PFSK-1 (cell line): ENCODE measurements around the gene SLC35D3.

ENCODE experiments used
- FOXP2 ChIP-seq: optimal IDR thresholded peaks from 2 replicates; pipeline ENCODE3; 2011; ENCODE audit warnings: borderline replicate concordance, control low read depth, inconsistent platforms; ENCODE audit not compliant: insufficient read depth; ENCODE audit errors: extremely low read length, extremely low read depth
- POLR2AphosphoS5 ChIP-seq: IDR thresholded peaks from 2 replicates; pipeline ENCODE4 v1.6.1; 2012; ENCODE audit warnings: low read depth, mild to moderate bottlenecking, control low read depth, low read length, moderate library complexity
- SIN3A ChIP-seq: IDR thresholded peaks from 2 replicates; pipeline ENCODE4 v1.6.1; 2012; ENCODE audit warnings: mild to moderate bottlenecking, low read length, moderate library complexity, borderline replicate concordance; ENCODE audit not compliant: insufficient read depth
- TAF1 ChIP-seq: IDR thresholded peaks from 2 replicates; pipeline ENCODE4 v1.6.1; 2012; ENCODE audit warnings: low read length, control low read depth, borderline replicate concordance; ENCODE audit not compliant: insufficient read depth
- TF ChIP-seq, protein P1 (sequence below), 2 experiments: IDR thresholded peaks; 2 replicates each; pipeline versions ENCODE4 v1.6.1 to v1.8.0; 2011 to 2012; ENCODE audit warnings: low read depth in 2 of 2, low read length in 2 of 2, control low read depth in 1 of 2, inconsistent platforms in 1 of 2, mild to moderate bottlenecking in 1 of 2, moderate library complexity in 1 of 2; ENCODE audit not compliant: insufficient read depth in 1 of 2

Gene SLC35D3

DNA sequence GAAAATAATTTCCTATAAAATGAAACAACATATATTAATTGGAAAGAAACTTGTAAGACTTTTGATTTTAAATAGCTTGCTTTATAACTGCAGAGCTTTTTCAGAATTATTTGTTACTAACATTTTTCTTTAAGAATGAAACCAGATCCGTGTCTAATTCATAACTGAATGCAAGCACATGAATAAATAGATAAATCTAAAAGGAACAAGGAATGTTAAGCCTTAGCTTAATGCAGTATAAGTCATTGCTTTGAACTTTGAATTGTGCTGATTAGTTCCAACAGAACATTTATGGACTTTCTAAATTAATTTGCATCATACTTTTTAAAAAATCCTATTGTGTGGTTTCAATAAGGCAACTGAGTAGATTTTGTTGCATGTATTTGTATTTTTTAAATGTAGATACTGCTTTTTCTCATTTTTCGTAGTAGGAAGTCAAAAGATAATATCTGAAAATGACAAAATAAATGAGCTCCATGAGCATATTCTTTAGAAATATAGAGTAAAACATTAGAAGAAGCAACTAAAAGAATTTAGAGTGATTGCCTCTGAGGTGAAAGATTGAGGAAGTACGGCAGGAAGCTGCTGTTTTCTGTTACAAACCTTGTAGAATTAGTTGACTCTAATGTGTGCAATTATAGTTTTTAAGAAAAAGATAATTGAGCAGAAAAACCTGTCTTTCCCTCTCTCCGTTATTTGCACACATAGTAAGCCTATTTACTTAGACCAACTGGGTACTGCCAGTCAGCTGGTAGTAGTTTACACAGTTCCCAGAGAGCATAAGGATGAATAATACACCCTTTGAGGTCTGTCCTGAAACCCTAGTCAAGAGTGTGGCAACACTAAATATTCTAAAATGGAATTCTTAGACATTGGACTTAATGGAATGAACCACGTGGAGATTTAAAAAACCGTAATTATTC is 32.6 kb upstream of the SLC35D3 start:
- TF ChIP-seq POLR2AphosphoS5, result no peak
- no peak for TF ChIP-seq SIN3A
- TF ChIP-seq FOXP2, result no peak
- TF ChIP-seq, protein P1, sequence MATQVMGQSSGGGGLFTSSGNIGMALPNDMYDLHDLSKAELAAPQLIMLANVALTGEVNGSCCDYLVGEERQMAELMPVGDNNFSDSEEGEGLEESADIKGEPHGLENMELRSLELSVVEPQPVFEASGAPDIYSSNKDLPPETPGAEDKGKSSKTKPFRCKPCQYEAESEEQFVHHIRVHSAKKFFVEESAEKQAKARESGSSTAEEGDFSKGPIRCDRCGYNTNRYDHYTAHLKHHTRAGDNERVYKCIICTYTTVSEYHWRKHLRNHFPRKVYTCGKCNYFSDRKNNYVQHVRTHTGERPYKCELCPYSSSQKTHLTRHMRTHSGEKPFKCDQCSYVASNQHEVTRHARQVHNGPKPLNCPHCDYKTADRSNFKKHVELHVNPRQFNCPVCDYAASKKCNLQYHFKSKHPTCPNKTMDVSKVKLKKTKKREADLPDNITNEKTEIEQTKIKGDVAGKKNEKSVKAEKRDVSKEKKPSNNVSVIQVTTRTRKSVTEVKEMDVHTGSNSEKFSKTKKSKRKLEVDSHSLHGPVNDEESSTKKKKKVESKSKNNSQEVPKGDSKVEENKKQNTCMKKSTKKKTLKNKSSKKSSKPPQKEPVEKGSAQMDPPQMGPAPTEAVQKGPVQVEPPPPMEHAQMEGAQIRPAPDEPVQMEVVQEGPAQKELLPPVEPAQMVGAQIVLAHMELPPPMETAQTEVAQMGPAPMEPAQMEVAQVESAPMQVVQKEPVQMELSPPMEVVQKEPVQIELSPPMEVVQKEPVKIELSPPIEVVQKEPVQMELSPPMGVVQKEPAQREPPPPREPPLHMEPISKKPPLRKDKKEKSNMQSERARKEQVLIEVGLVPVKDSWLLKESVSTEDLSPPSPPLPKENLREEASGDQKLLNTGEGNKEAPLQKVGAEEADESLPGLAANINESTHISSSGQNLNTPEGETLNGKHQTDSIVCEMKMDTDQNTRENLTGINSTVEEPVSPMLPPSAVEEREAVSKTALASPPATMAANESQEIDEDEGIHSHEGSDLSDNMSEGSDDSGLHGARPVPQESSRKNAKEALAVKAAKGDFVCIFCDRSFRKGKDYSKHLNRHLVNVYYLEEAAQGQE (IDR thresholded peaks at IDR 0.05; ENCODE audit: insufficient read depth in 1 of 2, low read depth in 2 of 2, low read length in 2 of 2), result no peak
- TF ChIP-seq TAF1, result no peak

DNA sequence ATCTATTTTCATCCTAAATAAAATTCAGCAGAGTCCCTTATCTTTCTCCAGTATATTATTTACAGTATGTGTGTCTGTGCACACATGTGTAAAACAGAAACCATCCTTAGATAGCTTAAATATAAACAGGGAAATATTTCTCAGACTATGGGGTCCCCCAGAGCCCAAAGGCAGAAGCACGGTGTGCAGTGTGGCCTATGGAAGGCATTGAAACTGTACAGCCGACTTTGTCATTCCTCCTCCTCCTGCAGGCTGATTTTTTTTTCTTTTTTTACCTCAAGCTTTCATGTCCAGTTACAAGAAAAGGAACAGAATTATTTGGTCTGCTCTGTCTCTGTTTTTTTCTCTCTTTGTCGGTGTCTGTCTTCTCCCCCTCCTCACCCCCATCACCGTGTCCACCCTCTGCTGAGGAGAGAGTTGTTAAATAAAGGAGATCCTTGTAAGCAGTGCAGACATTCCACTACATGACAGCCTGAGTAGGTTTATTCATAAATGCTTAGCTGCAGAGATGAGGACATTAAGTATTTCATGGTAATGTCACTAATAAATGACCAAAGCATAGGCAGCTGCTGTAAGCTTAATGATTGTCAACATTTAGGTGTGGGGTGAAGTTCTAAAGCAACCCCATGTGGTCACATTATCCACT is 31.8 kb upstream of the SLC35D3 start:
- TF ChIP-seq SIN3A (no peak), FOXP2 (no peak), POLR2AphosphoS5 (no peak), TAF1 (no peak)
- TF ChIP-seq, protein P1 (IDR thresholded peaks at IDR 0.05; ENCODE audit: insufficient read depth in 1 of 2, low read depth in 2 of 2, low read length in 2 of 2), result no peak

DNA sequence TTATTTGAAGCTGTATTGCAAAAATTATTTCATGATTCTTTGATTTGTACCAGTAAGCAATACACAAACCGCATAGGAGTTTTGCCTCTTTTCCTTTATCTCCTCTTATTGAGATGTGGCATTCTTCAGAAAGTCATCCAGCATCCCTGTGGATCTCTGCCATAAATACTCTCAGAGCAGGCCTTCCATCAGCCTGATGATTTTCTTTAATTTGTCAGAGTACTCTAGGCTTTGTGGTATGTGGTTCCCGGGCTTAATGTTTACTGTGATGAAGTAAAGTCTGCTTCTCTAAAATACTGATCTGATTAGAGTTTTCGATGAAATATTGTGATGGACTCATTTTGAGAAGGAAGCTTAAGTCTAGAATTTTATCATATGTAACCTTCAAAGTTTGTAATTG is 31.1 kb upstream of the SLC35D3 start:
- TF ChIP-seq SIN3A (no peak), TAF1 (no peak), POLR2AphosphoS5 (no peak), FOXP2 (no peak)
- TF ChIP-seq, protein P1 (IDR thresholded peaks at IDR 0.05; ENCODE audit: insufficient read depth in 1 of 2, low read depth in 2 of 2, low read length in 2 of 2), result no peak

DNA sequence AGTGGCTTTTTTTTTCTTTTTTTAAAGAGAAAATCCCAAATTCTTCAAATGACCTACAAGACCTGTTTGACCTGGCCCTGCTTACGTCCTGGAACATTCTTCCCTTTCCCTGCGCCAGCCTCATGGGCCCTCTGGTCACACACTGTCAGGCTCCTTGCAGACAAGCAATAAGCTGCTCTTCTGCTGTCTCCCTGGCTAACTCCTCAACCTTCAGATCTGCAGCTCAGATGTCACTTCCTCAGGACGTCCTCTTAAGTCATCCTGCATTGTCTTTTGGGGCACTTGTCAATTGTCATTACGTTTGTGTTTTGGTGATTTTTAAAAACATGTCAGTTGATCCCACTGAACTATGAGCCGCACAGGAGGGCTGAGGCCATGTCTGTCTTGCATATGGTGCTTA is 28.9 kb upstream of the SLC35D3 start:
- TF ChIP-seq POLR2AphosphoS5, result no peak
- TF ChIP-seq FOXP2, result no peak
- TF ChIP-seq, protein P1 (IDR thresholded peaks at IDR 0.05; ENCODE audit: insufficient read depth in 1 of 2, low read depth in 2 of 2, low read length in 2 of 2), result no peak
- no peak for TF ChIP-seq TAF1
- TF ChIP-seq SIN3A, result no peak

DNA sequence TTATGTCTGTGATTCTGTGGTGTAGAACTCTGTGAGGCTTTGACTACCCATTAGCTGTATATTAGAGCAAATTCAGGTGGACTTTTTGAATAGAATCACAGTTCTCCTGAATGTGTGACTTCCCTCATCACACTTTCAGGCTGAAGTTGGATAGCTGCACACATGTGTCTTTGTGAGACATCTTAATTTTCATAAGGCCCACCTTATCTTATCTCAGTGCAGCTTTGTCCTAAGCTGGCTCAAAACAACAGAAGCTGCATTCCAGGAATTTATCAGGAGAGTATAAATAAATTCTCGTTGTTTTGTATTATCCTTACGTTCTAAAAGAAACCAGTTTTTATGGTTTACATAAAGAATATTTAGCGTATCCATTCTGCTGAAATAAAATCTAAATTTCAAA is 26.2 kb upstream of the SLC35D3 start:
- no peak for TF ChIP-seq TAF1
- TF ChIP-seq POLR2AphosphoS5, result no peak
- TF ChIP-seq FOXP2, result no peak
- no peak for TF ChIP-seq SIN3A
- TF ChIP-seq, protein P1 (IDR thresholded peaks at IDR 0.05; ENCODE audit: insufficient read depth in 1 of 2, low read depth in 2 of 2, low read length in 2 of 2), result no peak
